GM21825 (cell line): ENCODE measurements around the gene SND1.

Experiments
- ATAC-seq: cut with Tn5 transposase; IDR thresholded peaks from one replicate; pipeline ENCODE4 v1.9.1; 2021; ENCODE audit warnings: mild to moderate bottlenecking, moderate library complexity; ENCODE audit not compliant: unreplicated experiment

Gene SND1

DNA sequence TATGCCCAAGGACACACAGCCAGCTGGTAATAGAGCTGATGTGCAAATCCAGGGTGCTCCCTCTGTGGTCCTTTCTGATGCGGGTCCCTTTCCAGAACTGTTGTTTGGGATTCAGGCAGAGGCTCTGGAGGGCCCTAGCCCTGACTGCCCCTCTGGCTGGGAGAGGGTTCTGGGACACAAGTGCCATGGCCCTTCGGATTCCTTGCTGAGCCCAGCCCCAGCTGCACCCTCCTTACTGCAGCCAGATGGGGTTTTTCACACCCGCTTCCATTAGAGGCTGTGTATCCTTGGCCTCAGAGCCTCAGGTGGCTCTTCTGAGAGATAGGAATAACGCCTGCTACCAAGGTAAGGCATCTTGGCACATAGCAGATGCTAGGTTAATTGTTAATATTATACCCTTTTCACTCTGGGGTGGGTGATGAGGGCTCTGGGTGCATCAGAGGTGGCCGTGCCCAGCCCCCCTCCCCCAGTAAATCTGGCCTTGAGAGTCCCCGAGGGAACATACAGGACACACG lies 469.0 kb downstream of the SND1 start:
- ATAC-seq, result no peak

DNA sequence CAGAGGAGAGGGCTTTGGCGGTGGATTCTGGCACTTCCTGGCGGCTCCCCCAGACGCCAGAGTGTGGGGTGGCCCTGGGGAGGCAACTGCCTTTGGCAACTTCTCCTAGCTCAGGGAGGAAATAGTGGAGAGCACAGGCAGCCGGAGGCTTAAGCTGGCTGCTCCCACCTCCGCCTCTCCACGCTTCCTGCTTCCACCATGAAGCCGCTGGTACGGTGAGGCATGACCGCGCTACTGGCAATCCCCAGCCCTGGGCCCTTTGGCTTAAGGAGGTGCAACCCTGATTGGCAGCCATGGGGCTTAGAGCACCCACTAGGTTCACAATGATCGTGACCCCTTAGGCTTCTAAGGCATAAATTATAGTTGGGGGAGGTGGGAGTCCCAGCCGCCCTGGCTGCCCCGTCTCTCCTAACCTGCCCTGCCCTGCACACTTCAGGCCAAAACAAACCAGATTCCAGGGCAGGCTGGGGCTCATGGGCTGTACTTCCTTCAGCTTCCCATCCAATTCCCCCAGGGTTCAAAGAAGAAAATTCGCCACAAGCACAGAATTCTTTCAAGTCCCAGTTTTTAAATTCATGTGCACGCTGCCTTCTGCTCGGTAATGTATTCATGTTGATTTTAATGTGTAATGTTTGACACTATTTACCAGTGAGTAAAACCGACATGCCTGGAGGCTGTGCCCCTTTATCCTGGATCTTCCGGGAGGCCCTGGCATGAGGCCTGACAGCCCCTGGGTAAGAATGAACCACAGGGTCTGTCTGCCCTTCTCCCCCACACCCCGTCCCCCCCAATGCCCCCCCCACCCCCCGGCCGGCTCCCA lies 469.9 kb downstream of the SND1 start:
- no peak for ATAC-seq

DNA sequence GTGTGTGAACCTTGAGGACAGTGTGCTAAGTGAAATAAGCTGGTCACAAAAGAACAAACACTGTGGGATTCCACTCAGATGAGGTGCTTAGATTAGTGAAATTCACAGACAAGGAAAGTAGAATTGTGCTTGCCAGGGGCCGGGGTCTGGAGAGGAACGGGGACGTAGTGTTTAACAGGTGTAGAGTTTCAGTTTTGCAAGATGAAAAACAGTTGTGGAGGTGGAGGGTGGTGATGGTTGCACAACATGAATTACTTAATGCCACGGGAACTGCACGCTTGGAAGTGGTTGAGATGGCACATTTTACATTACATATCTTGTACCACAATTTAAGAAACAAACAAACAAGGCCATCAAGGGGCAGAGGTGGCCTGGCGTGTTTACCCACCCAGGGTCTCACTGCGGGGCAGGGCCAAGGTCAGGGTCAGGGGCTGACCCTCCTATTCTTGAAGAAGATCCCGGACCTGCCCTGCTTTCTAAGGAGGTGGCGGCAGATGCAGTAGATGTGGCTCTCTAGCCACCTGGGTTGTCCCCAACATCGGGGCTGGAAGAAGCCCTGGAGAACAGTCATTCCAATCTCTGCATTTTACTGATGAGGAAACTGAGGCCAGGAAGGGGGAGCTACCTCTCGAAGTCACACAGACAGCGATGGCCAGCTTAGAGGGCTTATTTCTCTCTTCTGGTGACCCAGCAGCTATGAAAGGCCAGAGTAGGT lies 470.7 kb downstream of the SND1 start:
- no peak for ATAC-seq

DNA sequence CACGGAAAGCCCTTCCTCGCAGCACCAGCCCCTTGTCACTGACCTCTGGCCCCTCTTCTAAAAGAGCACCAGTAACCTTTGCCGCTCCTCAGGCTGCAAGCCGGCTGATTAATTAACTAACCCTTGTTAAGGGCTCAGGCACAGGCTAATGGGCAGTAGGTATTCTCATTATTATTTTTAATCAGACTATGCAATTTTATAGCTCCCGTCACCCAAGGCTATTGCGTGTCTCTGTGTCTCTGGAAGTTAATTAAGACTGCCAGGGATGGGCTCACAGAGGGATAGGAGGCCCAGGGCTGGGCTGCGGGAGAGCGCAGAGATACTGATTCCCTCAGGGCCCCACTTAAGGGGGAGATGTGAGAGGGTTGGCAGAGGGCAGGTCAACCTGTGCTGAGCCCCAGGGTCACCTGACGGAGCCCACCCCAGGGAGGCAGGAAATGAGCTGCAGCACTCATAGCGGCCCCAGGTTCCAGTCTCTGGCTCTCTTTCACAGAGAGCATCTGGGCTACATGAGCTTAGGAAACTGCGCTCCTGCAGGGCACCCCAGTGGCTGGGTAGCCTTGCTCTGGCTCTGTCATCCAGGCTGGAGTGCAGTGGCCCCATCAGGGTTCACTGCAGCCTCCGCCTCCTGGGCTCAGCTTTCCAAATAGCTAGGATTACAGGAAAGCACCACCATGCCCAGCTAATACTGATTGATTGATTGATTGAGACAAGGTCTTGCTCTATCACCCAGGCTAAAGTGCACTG lies 471.5 kb downstream of the SND1 start:
- ATAC-seq, result no peak

DNA sequence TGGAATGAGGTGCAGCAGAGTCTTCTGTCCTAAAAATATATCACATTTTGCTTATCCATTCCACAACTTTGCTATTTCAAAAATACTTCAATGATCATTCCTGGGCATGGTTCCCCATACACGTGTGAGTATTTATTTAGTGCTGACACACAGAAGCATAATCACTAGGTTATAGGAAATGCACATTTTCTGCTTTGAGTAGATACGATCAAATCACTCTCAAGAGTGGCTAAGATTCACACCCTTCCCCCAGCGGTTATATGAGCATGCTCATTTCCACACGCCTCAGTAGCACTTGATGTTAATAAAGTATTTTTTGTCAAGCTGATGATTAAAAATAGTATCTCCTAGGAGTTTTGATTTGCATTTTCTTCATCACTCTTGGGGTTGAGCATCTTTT lies 472.8 kb downstream of the SND1 start:
- no peak for ATAC-seq

DNA sequence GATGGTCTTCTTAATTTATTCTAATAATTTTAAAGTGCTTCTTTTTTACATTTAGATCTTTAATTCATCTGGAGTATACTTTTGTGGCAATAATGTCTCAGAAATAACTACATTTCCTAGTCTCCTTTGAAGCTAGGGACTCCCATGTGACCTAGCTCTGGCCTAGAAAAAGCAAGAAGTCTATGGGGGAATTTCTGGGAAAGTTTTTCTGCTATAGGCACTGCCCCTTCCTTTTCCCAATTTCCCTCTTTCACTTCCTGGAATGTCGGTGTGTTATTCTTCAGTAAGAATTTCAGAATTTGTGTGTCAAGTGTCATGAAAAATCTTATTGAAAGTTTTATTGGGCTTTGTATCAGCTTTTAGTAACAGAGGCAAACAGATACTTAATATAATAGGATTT lies 473.8 kb downstream of the SND1 start:
- no peak for ATAC-seq

DNA sequence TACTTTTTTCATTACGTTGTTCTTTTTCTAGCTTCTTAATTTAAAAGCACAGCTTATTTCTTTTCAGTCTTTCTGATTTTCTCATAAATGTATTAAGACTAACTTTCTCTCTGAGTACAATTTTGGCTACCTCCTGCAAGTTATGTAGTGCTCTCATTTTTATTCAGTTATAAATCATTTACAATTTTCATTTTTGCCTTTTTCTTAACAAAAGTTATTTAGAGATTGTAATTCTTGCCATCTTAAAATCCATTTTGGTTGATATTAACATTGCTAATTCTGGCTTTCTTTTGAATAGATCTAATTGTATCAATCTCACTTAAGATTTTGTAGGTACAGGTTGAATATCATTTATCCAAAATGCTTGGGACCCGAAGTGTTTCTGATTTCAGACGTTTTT lies 476.4 kb downstream of the SND1 start:
- ATAC-seq, result no peak

DNA sequence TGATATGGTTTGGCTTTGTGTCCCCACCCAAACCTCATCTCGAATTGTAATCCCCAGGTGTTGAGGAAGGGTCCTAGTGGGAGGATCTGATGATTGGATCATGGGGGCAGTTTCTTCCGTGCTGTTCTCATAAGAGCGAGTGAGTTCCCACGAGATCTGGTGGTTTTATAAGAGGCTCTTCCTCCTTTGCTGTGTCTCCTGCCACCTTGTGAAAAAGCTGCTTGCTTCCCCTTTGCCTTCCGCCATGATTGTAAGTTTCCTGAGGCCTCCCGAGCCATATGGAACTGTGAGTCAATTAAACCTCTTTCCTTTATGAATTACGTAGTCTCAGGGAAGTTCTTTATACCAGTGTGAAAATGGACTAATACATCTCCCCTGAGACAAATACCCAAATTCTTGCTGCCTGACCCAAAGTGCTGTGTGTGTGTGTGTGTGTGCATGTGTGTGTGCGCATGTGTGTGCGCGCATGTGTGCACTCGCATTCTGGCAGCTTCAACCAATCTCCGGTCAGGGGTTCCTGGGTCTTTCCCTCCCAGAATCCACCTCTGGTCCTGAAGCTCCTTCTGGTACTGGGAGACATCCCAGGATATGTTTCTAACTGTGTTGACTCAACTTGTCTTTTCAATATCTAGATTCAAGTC lies 477.4 kb downstream of the SND1 start:
- no peak for ATAC-seq

DNA sequence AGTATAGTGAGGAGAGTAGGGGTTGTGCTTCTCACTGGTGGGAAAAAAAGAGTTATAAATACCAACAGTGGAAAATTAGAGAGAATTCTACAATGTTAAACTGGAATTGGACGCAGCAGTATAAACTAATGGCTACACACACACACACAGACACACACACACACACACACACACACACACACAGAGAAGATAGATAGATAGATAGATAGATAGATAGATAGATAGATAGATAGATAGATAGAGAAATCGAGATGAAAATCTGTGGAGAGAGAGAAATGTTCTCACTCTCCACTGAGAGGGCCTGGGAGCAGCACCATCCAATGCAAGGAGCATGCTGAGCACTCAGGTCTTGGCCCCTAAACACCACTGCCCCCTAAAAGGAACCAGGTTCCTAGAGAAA lies 479.1 kb downstream of the SND1 start:
- ATAC-seq, result no peak

DNA sequence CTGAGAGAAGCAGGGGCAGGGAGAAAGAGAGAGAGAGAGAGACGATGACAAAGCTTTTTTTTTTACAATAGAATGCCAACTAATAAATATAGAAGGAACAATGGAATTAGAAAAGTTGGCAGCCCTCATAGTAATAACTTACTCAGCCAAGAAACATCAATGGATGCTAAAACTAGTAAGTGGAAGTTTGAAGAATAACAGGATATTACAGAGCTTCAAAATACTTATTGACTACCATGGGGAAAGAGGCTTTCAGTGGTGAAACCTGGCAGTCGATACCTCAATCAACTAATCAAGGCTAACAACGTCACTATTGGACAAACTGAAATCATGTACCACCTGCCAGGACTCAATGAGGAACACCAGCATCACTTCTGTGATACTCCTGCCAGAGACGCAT lies 479.7 kb downstream of the SND1 start:
- ATAC-seq, result no peak

DNA sequence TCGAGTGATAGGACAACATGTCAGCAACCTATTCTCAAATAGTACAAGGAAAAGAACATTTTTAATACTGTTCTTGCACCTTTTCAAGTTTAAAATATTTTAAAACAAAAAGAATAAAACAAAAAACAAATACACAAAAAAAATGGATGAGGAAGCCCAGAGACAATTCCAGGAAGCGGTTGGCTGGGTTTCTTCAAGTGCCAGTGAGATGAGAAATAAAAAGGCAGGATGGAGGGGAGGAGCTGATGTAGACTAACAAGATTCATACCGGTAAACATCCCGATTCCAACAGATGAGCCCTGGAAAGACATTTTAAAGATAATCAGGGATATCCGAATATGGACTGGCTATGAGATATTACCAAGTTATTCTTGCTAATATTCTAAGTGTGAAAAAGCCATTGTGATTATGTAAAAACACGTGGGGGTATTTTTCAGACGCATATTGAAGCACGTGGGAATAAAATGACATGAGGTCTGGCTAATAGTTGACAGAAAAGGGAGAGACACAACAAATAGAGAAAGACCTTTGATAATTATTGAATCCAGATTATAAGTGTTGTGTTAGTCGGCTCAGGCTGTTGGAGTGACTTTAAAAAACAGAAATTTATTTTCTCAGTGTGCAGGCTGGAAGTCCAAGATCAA lies 480.6 kb downstream of the SND1 start:
- ATAC-seq, result no peak

DNA sequence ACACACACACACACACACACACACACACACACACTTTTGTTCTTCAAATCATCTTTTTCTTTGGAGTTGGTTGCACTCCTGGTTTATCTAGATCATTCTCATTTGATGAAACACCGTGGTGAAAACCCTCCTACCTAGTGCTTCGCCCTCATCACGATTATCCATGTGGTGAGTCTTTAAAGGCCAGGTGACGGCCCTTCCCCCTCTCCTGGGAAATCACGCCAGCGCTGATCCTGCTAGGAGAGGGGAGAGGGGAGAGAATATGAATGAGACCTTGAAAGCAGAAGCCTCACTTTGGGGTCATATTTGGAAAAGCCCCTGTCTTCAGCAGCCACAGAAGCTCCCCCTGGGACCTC lies 483.1 kb downstream of the SND1 start:
- ATAC-seq, result no peak

DNA sequence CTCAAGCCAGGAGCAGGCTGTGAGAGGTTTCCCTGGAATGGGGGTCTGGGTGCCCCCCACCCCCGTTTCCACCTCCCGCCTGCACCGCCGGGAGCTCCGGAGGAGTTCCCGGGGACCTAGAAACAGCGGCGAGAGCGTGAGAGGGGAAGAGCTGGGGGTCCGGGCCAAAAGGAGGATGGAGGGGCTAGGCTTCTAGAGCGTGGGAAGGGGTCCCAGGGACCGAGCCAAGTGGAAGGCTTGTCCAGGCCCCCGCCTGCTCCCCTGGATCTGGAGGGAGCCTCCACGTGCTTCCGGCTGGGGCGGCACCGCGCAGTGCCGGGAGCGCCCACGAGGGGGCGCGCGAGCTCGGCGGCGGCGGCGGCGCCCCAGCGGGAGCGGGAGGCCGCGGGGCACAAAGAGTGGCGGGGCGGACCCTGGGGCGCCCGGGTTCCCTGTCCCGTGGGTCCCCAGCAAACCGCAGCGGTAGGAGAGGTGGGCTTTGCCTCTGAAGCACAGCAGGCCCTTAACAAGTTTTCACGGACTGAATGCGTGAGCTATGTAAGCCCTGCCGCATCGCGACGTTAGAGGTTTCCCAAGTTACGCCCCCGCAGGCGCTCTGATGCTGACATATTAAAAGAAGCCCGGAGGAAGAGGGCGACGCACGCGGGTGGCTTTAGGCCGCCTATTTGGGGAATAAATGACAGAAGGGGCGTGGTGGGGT lies 483.7 kb downstream of the SND1 start:
- peak; percentile 94 for ATAC-seq

DNA sequence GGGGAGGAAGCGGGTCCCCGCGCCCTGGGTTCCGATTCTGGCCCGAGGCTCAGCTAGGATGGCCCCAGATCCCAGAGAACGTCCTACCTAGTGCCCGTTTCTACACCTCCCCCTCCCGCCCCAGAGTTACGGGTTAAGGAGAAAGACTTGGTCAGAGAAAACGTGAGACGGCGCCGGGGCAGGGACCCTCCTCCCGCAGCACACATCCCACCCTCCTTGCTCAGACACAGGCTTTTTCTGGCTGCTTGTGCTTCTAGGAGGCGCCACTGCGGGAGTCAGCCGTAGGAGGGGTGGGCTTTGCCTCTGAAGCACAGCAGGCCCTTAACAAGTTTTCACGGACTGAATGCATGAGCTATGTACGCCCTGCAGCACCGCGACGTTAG lies 484.2 kb downstream of the SND1 start:
- ATAC-seq, result no peak

DNA sequence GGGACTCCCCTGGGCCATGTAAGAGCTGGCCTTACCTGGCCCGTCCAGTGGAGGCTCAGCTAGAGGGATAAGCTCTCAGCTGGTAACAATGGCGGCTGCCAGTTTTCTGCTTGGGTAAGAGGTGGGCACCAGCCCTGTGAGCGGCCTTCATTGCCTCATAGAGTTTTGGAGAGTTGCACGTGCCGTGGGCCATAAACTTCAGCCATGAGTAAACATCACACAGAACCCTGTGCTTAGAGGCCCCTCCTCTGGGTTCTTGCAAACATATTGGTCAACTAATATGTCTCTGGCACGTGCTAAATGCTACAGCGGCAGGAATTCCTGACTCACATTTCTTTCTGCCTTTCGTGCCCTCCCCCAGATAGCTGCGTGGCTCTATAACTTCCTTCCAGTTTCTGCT lies 485.2 kb downstream of the SND1 start:
- no peak for ATAC-seq

DNA sequence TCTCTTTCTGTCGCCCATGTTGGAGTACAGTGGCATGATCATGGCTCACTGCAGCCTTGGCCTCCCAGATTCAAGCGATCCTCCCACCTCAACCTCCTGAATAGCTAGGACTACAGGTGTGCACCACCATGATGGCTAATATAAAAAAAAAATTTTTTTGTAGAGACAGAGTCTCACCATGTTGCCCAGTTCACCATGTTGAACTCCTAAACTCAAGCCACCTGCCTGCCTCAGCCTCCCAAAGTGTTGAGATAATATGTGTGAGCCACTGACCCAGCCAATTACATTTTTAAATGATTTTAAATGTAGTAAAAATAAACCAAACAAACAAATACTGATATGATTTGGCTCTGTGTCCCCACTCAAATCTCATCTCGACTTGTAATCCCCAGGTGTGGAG lies 487.4 kb downstream of the SND1 start:
- ATAC-seq, result no peak

DNA sequence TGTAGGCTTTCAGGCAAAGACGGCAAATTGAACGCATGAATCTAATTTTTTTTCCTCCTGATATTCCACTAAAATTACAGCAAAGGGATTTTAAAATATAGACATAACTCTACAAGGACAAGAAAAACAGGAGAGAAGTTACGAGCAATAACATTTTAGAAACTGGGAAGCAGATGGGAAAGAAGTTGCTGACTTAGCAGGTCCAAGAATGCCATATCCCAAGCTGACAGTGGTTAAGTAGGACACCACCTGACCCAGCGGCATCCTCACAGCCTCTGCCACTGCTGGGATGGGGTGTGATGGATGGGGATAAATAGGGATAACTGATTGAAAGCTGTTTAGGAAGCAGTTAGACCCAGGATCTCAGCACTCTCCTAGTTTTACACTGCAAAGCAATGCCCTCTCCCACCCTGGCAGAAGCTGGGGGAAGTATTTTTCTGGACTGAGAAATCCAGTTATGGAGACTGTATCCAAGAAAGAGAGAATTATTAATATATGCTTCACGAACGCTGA lies 489.7 kb downstream of the SND1 start:
- no peak for ATAC-seq
